Measurements from ENCODE around the gene SWSAP1.

DNA sequence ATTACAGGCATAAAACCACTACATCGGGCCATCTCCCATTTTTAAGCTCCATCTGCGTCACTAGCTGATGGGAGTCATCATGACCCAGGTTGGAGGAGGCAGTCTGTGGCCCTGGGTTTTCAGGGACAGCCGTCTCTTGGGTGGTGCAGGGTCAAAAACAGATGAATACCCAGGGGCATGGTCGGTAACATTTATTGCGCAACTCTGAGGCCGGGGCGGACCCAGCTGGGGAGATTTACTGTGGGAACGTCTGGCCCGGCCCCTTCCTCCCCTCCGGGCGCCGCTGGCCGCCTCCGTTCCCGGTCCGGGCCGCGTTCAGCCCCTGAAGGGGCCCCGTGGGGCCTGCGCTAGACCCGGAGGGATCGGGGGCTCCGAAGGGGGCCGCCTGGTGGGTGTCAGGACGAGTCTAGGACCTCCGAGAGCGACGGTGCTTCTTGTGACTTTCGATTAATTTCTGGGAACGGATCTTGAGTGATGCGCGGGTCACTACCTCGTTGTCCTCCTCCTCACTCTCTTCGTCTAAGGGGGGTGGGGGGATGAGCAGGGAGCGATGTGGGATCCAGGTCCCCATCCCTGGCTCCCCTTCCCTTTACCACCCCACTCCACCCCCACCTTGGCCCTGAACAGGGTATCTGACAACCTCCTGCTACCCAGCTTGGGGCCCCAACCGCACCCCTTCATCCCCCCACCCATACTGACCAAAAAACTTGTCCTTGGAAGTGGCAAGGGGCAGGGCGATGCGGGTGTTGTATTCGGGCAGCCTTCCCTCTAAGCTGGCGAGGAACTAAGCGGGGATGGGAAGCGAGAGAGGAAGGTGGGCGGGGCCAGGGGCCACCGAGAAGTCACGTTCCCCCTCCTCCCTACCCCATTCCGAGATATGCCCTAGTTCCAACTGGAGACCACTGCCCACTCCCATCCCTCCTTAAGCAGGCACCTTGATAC, 46.2 kb downstream of the SWSAP1 start:
- TF ChIP-seq, protein P1, sequence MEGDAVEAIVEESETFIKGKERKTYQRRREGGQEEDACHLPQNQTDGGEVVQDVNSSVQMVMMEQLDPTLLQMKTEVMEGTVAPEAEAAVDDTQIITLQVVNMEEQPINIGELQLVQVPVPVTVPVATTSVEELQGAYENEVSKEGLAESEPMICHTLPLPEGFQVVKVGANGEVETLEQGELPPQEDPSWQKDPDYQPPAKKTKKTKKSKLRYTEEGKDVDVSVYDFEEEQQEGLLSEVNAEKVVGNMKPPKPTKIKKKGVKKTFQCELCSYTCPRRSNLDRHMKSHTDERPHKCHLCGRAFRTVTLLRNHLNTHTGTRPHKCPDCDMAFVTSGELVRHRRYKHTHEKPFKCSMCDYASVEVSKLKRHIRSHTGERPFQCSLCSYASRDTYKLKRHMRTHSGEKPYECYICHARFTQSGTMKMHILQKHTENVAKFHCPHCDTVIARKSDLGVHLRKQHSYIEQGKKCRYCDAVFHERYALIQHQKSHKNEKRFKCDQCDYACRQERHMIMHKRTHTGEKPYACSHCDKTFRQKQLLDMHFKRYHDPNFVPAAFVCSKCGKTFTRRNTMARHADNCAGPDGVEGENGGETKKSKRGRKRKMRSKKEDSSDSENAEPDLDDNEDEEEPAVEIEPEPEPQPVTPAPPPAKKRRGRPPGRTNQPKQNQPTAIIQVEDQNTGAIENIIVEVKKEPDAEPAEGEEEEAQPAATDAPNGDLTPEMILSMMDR (IDR thresholded peaks at IDR 0.05) = no peak
- TF ChIP-seq POLR2A (IDR thresholded peaks at IDR 0.05) = no peak

Data from Peyer's patch (tissue), 4 donors.